Measurements from ENCODE around the gene ZDHHC15.
"Not testable (repeated sequence)": the region's sequence is repeated elsewhere in the genome, so short reads cannot be mapped to it uniquely, and the experiment has no call there.

The ZDHHC15 gene

GRCh38 chrX:75366861-75367260, 156.0 kb downstream of the ZDHHC15 start:
- H2BK5ac ChIP-seq (ENCODE audit: low read length) = no peak overlapping the region
- no peak overlapping the region for H3K27ac ChIP-seq (ENCODE audit: low read depth, low read length)
- no CpG with 5 or more reads among the region's 2 CpGs for WGBS (ENCODE audit: extremely low coverage, insufficient coverage, low lambda C conversion rate)

GRCh38 chrX:75365243-75365975, 157.4 kb downstream of the ZDHHC15 start:
- Histone ChIP-seq H3K4me1 (ENCODE audit: control insufficient read depth, low read depth, low read length) (no peaks in the 10 kb centered on the region), H3K79me1 (ENCODE audit: low read length) (no peaks in the 10 kb centered on the region), H3K4me3 (ENCODE audit: low read length) (no peak overlapping the region), H3K56ac (ENCODE audit: low read length) (no peak overlapping the region), H3K36me3 (ENCODE audit: control insufficient read depth, insufficient read depth, low read length) (no peaks in the 10 kb centered on the region), H3K4ac (ENCODE audit: low read depth, low read length) (no peak overlapping the region), H3K4me2 (ENCODE audit: low read length) (no peak overlapping the region), H2AK5ac (ENCODE audit: low read length) (no peak overlapping the region), H3K23ac (ENCODE audit: low read length) (no peak overlapping the region), H2BK15ac (replicated peaks; ENCODE audit: low read depth) (no peak overlapping the region), H3K79me2 (ENCODE audit: control insufficient read depth, insufficient read depth, low read length) (no peaks in the 10 kb centered on the region), H2BK120ac (ENCODE audit: low read depth, low read length) (no peak overlapping the region), H3K27ac (ENCODE audit: low read depth, low read length) (no peak overlapping the region), H3K9ac (ENCODE audit: low read length) (no peak overlapping the region), H3K18ac (ENCODE audit: low read length) (no peak overlapping the region), H4K8ac (ENCODE audit: low read depth, low read length) (no peak overlapping the region), H4K5ac (ENCODE audit: low read length) (no peak overlapping the region), H2BK5ac (ENCODE audit: low read length) (no peak overlapping the region), H3K27me3 (ENCODE audit: insufficient read depth, low read length, poor library complexity) (no peaks in the 10 kb centered on the region)
- no CpG with 5 or more reads among the region's 1 CpG for WGBS (ENCODE audit: extremely low coverage, insufficient coverage, low lambda C conversion rate)
- peak; percentile 1 for DNase-seq

More at GRCh38 chrX:75366861-75367260, 156.0 kb downstream of the ZDHHC15 start:
- H3K79me2 ChIP-seq (ENCODE audit: control insufficient read depth, insufficient read depth, low read length) = no peaks in the 10 kb centered on the region
- no peaks in the 10 kb centered on the region for H3K36me3 ChIP-seq (ENCODE audit: control insufficient read depth, insufficient read depth, low read length)
- H3K56ac ChIP-seq (ENCODE audit: low read length) = no peak overlapping the region
- no peak overlapping the region for H3K4me2 ChIP-seq (ENCODE audit: low read length)
- DNase-seq = no peak
- H2AK5ac ChIP-seq (ENCODE audit: low read length) = no peak overlapping the region
- H3K4me3 ChIP-seq (ENCODE audit: low read length) = no peak overlapping the region
- no peak overlapping the region for H2BK15ac ChIP-seq (replicated peaks; ENCODE audit: low read depth)
- no peak overlapping the region for H3K18ac ChIP-seq (ENCODE audit: low read length)
- H3K27me3 ChIP-seq (ENCODE audit: insufficient read depth, low read length, poor library complexity) = no peaks in the 10 kb centered on the region
- H3K23ac ChIP-seq (ENCODE audit: low read length) = no peak overlapping the region
- no peak overlapping the region for H3K4ac ChIP-seq (ENCODE audit: low read depth, low read length)
- H3K9ac ChIP-seq (ENCODE audit: low read length) = no peak overlapping the region
- no peak overlapping the region for H4K5ac ChIP-seq (ENCODE audit: low read length)
- no peak overlapping the region for H4K8ac ChIP-seq (ENCODE audit: low read depth, low read length)
- no peaks in the 10 kb centered on the region for H3K79me1 ChIP-seq (ENCODE audit: low read length)
- H3K4me1 ChIP-seq (ENCODE audit: control insufficient read depth, low read depth, low read length) = no peaks in the 10 kb centered on the region
- no peak overlapping the region for H2BK120ac ChIP-seq (ENCODE audit: low read depth, low read length)

GRCh38 chrX:75361788-75362187, 161.0 kb downstream of the ZDHHC15 start:
- Histone ChIP-seq H3K9ac (ENCODE audit: low read length) (no peak overlapping the region), H3K36me3 (ENCODE audit: control insufficient read depth, insufficient read depth, low read length) (no peaks in the 10 kb centered on the region), H2AK5ac (ENCODE audit: low read length) (no peak overlapping the region), H3K18ac (ENCODE audit: low read length) (no peak overlapping the region), H3K79me1 (ENCODE audit: low read length) (no peaks in the 10 kb centered on the region), H3K4ac (ENCODE audit: low read depth, low read length) (no peak overlapping the region), H2BK120ac (ENCODE audit: low read depth, low read length) (no peak overlapping the region), H3K27ac (ENCODE audit: low read depth, low read length) (no peak overlapping the region), H2BK15ac (replicated peaks; ENCODE audit: low read depth) (no peak overlapping the region), H3K79me2 (ENCODE audit: control insufficient read depth, insufficient read depth, low read length) (no peaks in the 10 kb centered on the region), H4K8ac (ENCODE audit: low read depth, low read length) (no peak overlapping the region), H3K4me1 (ENCODE audit: control insufficient read depth, low read depth, low read length) (no peaks in the 10 kb centered on the region), H3K27me3 (ENCODE audit: insufficient read depth, low read length, poor library complexity) (no peaks in the 10 kb centered on the region), H2BK5ac (ENCODE audit: low read length) (no peak overlapping the region), H3K4me2 (ENCODE audit: low read length) (no peak overlapping the region), H3K4me3 (ENCODE audit: low read length) (no peak overlapping the region), H4K5ac (ENCODE audit: low read length) (no peak overlapping the region), H3K56ac (ENCODE audit: low read length) (no peak overlapping the region), H3K23ac (ENCODE audit: low read length) (no peak overlapping the region)
- no peak for DNase-seq

GRCh38 chrX:75348601-75349000, 174.2 kb downstream of the ZDHHC15 start:
- H2BK120ac ChIP-seq (ENCODE audit: low read depth, low read length); H3K4me2 ChIP-seq (ENCODE audit: low read length); H3K4me1 ChIP-seq (ENCODE audit: control insufficient read depth, low read depth, low read length); H2AK5ac ChIP-seq (ENCODE audit: low read length); H2BK5ac ChIP-seq (ENCODE audit: low read length); H3K27ac ChIP-seq (ENCODE audit: low read depth, low read length); H3K4ac ChIP-seq (ENCODE audit: low read depth, low read length); H3K36me3 ChIP-seq (ENCODE audit: control insufficient read depth, insufficient read depth, low read length); H3K23ac ChIP-seq (ENCODE audit: low read length); H3K4me3 ChIP-seq (ENCODE audit: low read length); DNase-seq; H2BK15ac ChIP-seq (replicated peaks; ENCODE audit: low read depth); H3K56ac ChIP-seq (ENCODE audit: low read length); H4K8ac ChIP-seq (ENCODE audit: low read depth, low read length); H3K18ac ChIP-seq (ENCODE audit: low read length); H3K9ac ChIP-seq (ENCODE audit: low read length); H4K5ac ChIP-seq (ENCODE audit: low read length); H3K27me3 ChIP-seq (ENCODE audit: insufficient read depth, low read length, poor library complexity); H3K79me2 ChIP-seq (ENCODE audit: control insufficient read depth, insufficient read depth, low read length); H3K79me1 ChIP-seq (ENCODE audit: low read length): not testable (repeated sequence)

- no peaks in the 10 kb centered on the region for H3K36me3 ChIP-seq (ENCODE audit: control insufficient read depth, insufficient read depth, low read length)
- H3K27me3 ChIP-seq (ENCODE audit: insufficient read depth, low read length, poor library complexity) = no peaks in the 10 kb centered on the region
- H3K23ac ChIP-seq (ENCODE audit: low read length) = no peak overlapping the region
- no peak overlapping the region for H2BK15ac ChIP-seq (replicated peaks; ENCODE audit: low read depth)
- no peak overlapping the region for H3K4me2 ChIP-seq (ENCODE audit: low read length)
- no peaks in the 10 kb centered on the region for H3K79me2 ChIP-seq (ENCODE audit: control insufficient read depth, insufficient read depth, low read length)
- no peak overlapping the region for H4K5ac ChIP-seq (ENCODE audit: low read length)
- H3K18ac ChIP-seq (ENCODE audit: low read length) = no peak overlapping the region
- WGBS (ENCODE audit: extremely low coverage, insufficient coverage, low lambda C conversion rate) = no CpG with 5 or more reads among the region's 2 CpGs
- no peak for DNase-seq
- H3K56ac ChIP-seq (ENCODE audit: low read length) = no peak overlapping the region
- H3K79me1 ChIP-seq (ENCODE audit: low read length) = no peaks in the 10 kb centered on the region
- no peak overlapping the region for H3K27ac ChIP-seq (ENCODE audit: low read depth, low read length)
- H4K8ac ChIP-seq (ENCODE audit: low read depth, low read length) = no peak overlapping the region
- H2BK120ac ChIP-seq (ENCODE audit: low read depth, low read length) = no peak overlapping the region
- no peak overlapping the region for H2AK5ac ChIP-seq (ENCODE audit: low read length)
- no peak overlapping the region for H3K9ac ChIP-seq (ENCODE audit: low read length)
- H3K4me3 ChIP-seq (ENCODE audit: low read length) = no peak overlapping the region
- no peak overlapping the region for H3K4ac ChIP-seq (ENCODE audit: low read depth, low read length)
- H3K4me1 ChIP-seq (ENCODE audit: control insufficient read depth, low read depth, low read length) = no peaks in the 10 kb centered on the region
- H2BK5ac ChIP-seq (ENCODE audit: low read length) = no peak overlapping the region
Observed at GRCh38 chrX:75337525-75337924, 185.3 kb downstream of the ZDHHC15 start.

- Histone ChIP-seq H3K4ac (ENCODE audit: low read depth, low read length) (no peak overlapping the region), H2BK120ac (ENCODE audit: low read depth, low read length) (no peak overlapping the region), H2BK5ac (ENCODE audit: low read length) (no peak overlapping the region), H3K9ac (ENCODE audit: low read length) (no peak overlapping the region), H2AK5ac (ENCODE audit: low read length) (no peak overlapping the region), H2BK15ac (replicated peaks; ENCODE audit: low read depth) (no peak overlapping the region), H3K4me2 (ENCODE audit: low read length) (no peak overlapping the region), H3K4me1 (ENCODE audit: control insufficient read depth, low read depth, low read length) (no peaks in the 10 kb centered on the region), H3K79me2 (ENCODE audit: control insufficient read depth, insufficient read depth, low read length) (no peaks in the 10 kb centered on the region), H3K18ac (ENCODE audit: low read length) (no peak overlapping the region), H3K56ac (ENCODE audit: low read length) (no peak overlapping the region), H3K27ac (ENCODE audit: low read depth, low read length) (no peak overlapping the region), H4K8ac (ENCODE audit: low read depth, low read length) (no peak overlapping the region), H3K79me1 (ENCODE audit: low read length) (no peaks in the 10 kb centered on the region), H3K23ac (ENCODE audit: low read length) (no peak overlapping the region), H3K27me3 (ENCODE audit: insufficient read depth, low read length, poor library complexity) (no peaks in the 10 kb centered on the region), H3K4me3 (ENCODE audit: low read length) (no peak overlapping the region), H3K36me3 (ENCODE audit: control insufficient read depth, insufficient read depth, low read length) (no peaks in the 10 kb centered on the region), H4K5ac (ENCODE audit: low read length) (no peak overlapping the region)
- no CpG with 5 or more reads among the region's 19 CpGs for WGBS (ENCODE audit: extremely low coverage, insufficient coverage, low lambda C conversion rate)
- no peak for DNase-seq
Observed at GRCh38 chrX:75335127-75335458, 187.7 kb downstream of the ZDHHC15 start.

Data from mesendoderm (in vitro differentiated cells).